A549 (cell line): ENCODE measurements around the gene KRTAP3-2. TPM values are rescaled to one million over a fixed set of nuclear protein-coding genes. Genes with fewer than 3 reads are reported as not detected.

Source experiments
- ATAC-seq, 2 experiments: fragments of 200-7000 bp in 1 of 2; fragments of >200 bp in 1 of 2; cut with Nextera tagmentation in 1 of 2; cut with Tn5 transposase in 1 of 2; 3 replicates each; pipeline versions ENCODE4 v1.8.0 to v1.9.1; 2018 to 2020; ENCODE audit warnings: mild to moderate bottlenecking in 1 of 2, moderate library complexity in 1 of 2
- CTCF ChIA-PET: fragments of 300-600 bp; sonication (Branson Sonifier 250); formaldehyde crosslinking; extraction: SDS; loops from one replicate; lab custom pipeline; 2021; ENCODE audit warnings: antibody characterized with exemption, inconsistent platforms; lab: Yijun Ruan, JAX
- POLR2A ChIA-PET: fragments of 350-600 bp; formaldehyde crosslinking; extraction: SDS; loops from one replicate; lab custom pipeline; 2021; ENCODE audit warnings: antibody characterized with exemption, inconsistent platforms; lab: Yijun Ruan, JAX
- DNase-seq, 2 experiments: peaks; one replicate each; pipeline versions ENCODE4 v3.0.0 to v3.0.0-alpha.2; 2011 to 2016; ENCODE audit warnings: low read depth in 1 of 2, low spot score in 1 of 2
- FAIRE-seq: peaks from 2 replicates; lab custom pipeline; 2011; peaks lifted over from hg19 to GRCh38; lab: Jason Lieb, UNC
- H3K27ac ChIP-seq, 2 experiments: fragments of >200 bp; sonication (Bioruptor Twin); formaldehyde crosslinking; 3 replicates each; pipeline ENCODE4 v1.5.1; 2016 to 2017
- H3K4me1 ChIP-seq: fragments of >200 bp; sonication (Bioruptor Twin); formaldehyde crosslinking; 3 replicates; pipeline ENCODE4 v1.6.1; 2016
- H3K4me2 ChIP-seq: fragments of >200 bp; sonication (Bioruptor Twin); formaldehyde crosslinking; 3 replicates; pipeline ENCODE4 v1.6.1; 2016
- H3K4me3 ChIP-seq: fragments of >200 bp; sonication (Bioruptor Twin); formaldehyde crosslinking; 3 replicates; pipeline ENCODE4 v1.5.1; 2016
- H3K9me3 ChIP-seq: fragments of >200 bp; sonication (Bioruptor Twin); formaldehyde crosslinking; 3 replicates; pipeline ENCODE4 v1.6.1; 2016
- CEBPB ChIP-seq, 2 experiments: fragments of >200 bp in 1 of 2; sonication (Bioruptor Twin) in 1 of 2; formaldehyde crosslinking in 1 of 2; IDR thresholded peaks; 2 replicates each; pipeline ENCODE4 v1.6.1; 2012 to 2016
- CHD2 ChIP-seq: fragments of 150-350 bp; IDR thresholded peaks from 2 replicates; pipeline ENCODE4 v1.6.1; 2014; ENCODE audit warnings: low read length; ENCODE audit not compliant: partially characterized antibody
- EP300 ChIP-seq, 2 experiments: fragments of >200 bp; sonication (Bioruptor Twin); formaldehyde crosslinking; IDR thresholded peaks; 2 replicates in 1 of 2; 3 replicates in 1 of 2; pipeline ENCODE4 v1.6.1; 2016 to 2017
- FOSB ChIP-seq: fragments of 250-450 bp; sonication (Bioruptor Pico); IDR thresholded peaks from 2 replicates; pipeline ENCODE4 v1.5.0; 2020; ENCODE audit warnings: mild to moderate bottlenecking, moderate library complexity
- FOSL2 ChIP-seq, 2 experiments: fragments of 450-650 bp in 1 of 2; fragments of >200 bp in 1 of 2; sonication (Bioruptor Twin) in 1 of 2; formaldehyde crosslinking; IDR thresholded peaks; 2 replicates each; pipeline versions ENCODE4 v1.5.0 to v1.6.1; 2016 to 2020; ENCODE audit warnings: mild to moderate bottlenecking in 1 of 2, moderate library complexity in 1 of 2
- GATA3 ChIP-seq: IDR thresholded peaks from 2 replicates; pipeline ENCODE4 v1.6.1; 2012; ENCODE audit warnings: borderline replicate concordance
- HEYL ChIP-seq: fragments of 250-450 bp; sonication (Bioruptor Pico); IDR thresholded peaks from 2 replicates; pipeline ENCODE4 v1.8.0; 2021; ENCODE audit warnings: mild to moderate bottlenecking, moderate library complexity
- HOXA7 ChIP-seq: fragments of 250-450 bp; sonication (Bioruptor Pico); IDR thresholded peaks from 2 replicates; pipeline ENCODE4 v1.5.0; 2020; ENCODE audit warnings: mild to moderate bottlenecking, moderate library complexity
- HOXB5 ChIP-seq: fragments of 250-450 bp; sonication (Bioruptor Pico); IDR thresholded peaks from 2 replicates; pipeline ENCODE4 v1.5.0; 2020; ENCODE audit warnings: mild to moderate bottlenecking, moderate library complexity
- JUNB ChIP-seq: fragments of >200 bp; sonication (Bioruptor Twin); formaldehyde crosslinking; IDR thresholded peaks from 2 replicates; pipeline ENCODE4 v1.6.1; 2016
- NFE2L2 ChIP-seq: fragments of 150-350 bp; conservative IDR thresholded peaks from 2 replicates; pipeline ENCODE4 v1.6.1; 2014; ENCODE audit warnings: low read length
- PHF8 ChIP-seq: fragments of 200-600 bp; sonication (generic); IDR thresholded peaks from 2 replicates; pipeline ENCODE4 v1.6.1; 2016; ENCODE audit warnings: low read depth, mild to moderate bottlenecking, antibody characterized with exemption, moderate library complexity, borderline replicate concordance
- POLR2A ChIP-seq: IDR thresholded peaks from 2 replicates; pipeline ENCODE4 v1.6.1; 2012; ENCODE audit warnings: mild to moderate bottlenecking, low read length
- POLR2AphosphoS2 ChIP-seq: conservative IDR thresholded peaks from 2 replicates; pipeline ENCODE4 v1.6.1; 2012; ENCODE audit warnings: low read length, improper control_type of control experiment, inconsistent platforms
- RNF2 ChIP-seq: fragments of 200-600 bp; sonication (generic); IDR thresholded peaks from 2 replicates; pipeline ENCODE4 v1.6.1; 2016; ENCODE audit warnings: low read depth, mild to moderate bottlenecking, antibody characterized with exemption, moderate library complexity, borderline replicate concordance
- SREBF2 ChIP-seq: fragments of 450-650 bp; IDR thresholded peaks from 2 replicates; pipeline ENCODE4 v1.6.1; 2014; ENCODE audit warnings: mild to moderate bottlenecking, moderate library complexity
- TP53 ChIP-seq: fragments of 250-450 bp; sonication (Bioruptor Pico); IDR thresholded peaks from 2 replicates; pipeline ENCODE4 v1.5.0; 2021; ENCODE audit warnings: mild to moderate bottlenecking, moderate library complexity
- ZNF302 ChIP-seq: fragments of 250-450 bp; sonication (Bioruptor Pico); IDR thresholded peaks from 2 replicates; pipeline ENCODE4 v1.9.0; 2021; ENCODE audit warnings: inconsistent platforms, mild to moderate bottlenecking, moderate library complexity
- ZSCAN20 ChIP-seq: fragments of 250-450 bp; sonication (Bioruptor Pico); IDR thresholded peaks from 2 replicates; pipeline ENCODE4 v1.8.0; 2022; ENCODE audit warnings: mild to moderate bottlenecking, moderate library complexity
- WGBS: methylation state at CpG from one replicate; pipeline ENCODE4 v1.1.6; 2017; ENCODE audit errors: missing lambda C conversion rate; 5-methylcytosine and 5-hydroxymethylcytosine counted together
- polyA plus RNA-seq, 4 experiments: library from polyadenylated mRNA; depleted of rRNA in 3 of 4; stranded (reverse); fragments of >200 nt; fragmentation: RNase III in 1 of 4; extraction: RNeasy Plus Mini Kit Qiagen cat#74134 plus additional on column Dnase treatment in 1 of 4; gene quantifications; 2 replicates in 3 of 4; 3 replicates in 1 of 4; pipeline ENCODE4 v1.2.3, GENCODE V29; 2011 to 2017
- TF ChIP-seq, protein P1 (sequence below): fragments of >200 bp; sonication (Bioruptor Twin); formaldehyde crosslinking; IDR thresholded peaks from 3 replicates; pipeline ENCODE4 v1.6.1; 2016
- TF ChIP-seq, protein P2 (sequence below): IDR thresholded peaks from 2 replicates; pipeline ENCODE4 v1.6.1; 2012
- TF ChIP-seq, protein P3 (sequence below): fragments of 450-650 bp; IDR thresholded peaks from 2 replicates; pipeline ENCODE4 v1.6.1; 2014; ENCODE audit warnings: antibody characterized with exemption
- TF ChIP-seq, protein P4 (sequence below): IDR thresholded peaks from 2 replicates; pipeline ENCODE4 v1.6.1; 2012
- TF ChIP-seq, protein P5 (sequence below): fragments of 250-450 bp; sonication (Bioruptor Pico); IDR thresholded peaks from 2 replicates; pipeline ENCODE4 v1.5.0; 2021; ENCODE audit warnings: mild to moderate bottlenecking, moderate library complexity, borderline replicate concordance
- TF ChIP-seq, protein P6 (sequence below): fragments of 200-600 bp; sonication (generic); IDR thresholded peaks from 2 replicates; pipeline ENCODE4 v1.6.1; 2016; ENCODE audit warnings: antibody characterized with exemption, mild to moderate bottlenecking, moderate library complexity

Gene KRTAP3-2
- polyA plus RNA-seq, 2 of the 4 experiments (the other 2 are of a cell fraction) = not detected

DNA sequence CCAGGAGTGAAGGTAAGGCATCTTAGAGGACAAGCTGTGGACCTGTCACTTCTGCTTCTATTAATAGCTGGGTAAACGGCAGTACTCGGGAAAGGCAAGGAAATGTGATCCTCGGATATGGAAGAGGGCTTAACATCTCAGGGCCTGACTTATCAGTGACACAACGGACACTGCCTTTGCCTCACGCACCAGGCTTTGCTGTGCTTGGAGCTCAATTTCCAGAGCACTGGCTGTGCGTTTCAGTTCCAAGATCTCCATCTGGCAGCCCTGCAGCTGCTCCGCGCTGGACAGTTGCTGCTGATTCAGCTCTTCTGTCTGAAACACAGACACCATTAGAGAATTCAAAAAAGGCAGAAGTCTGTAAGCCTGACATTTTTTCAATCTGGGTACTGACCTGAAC is 19.1 kb downstream of the KRTAP3-2 start:
- TF ChIP-seq FOSL2 (IDR thresholded peaks at IDR 0.05) (no peak), FOSL2 (CRISPR knock-in tag; IDR thresholded peaks at IDR 0.05) (no peak), CHD2 (no peak), FOSB (no peak), HOXB5 (CRISPR knock-in tag) (no peak), SREBF2 (no peak), POLR2AphosphoS2 (no peak)
- TF ChIP-seq, protein P1, sequence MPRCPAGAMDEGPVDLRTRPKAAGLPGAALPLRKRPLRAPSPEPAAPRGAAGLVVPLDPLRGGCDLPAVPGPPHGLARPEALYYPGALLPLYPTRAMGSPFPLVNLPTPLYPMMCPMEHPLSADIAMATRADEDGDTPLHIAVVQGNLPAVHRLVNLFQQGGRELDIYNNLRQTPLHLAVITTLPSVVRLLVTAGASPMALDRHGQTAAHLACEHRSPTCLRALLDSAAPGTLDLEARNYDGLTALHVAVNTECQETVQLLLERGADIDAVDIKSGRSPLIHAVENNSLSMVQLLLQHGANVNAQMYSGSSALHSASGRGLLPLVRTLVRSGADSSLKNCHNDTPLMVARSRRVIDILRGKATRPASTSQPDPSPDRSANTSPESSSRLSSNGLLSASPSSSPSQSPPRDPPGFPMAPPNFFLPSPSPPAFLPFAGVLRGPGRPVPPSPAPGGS = no peak
- TF ChIP-seq, protein P2, sequence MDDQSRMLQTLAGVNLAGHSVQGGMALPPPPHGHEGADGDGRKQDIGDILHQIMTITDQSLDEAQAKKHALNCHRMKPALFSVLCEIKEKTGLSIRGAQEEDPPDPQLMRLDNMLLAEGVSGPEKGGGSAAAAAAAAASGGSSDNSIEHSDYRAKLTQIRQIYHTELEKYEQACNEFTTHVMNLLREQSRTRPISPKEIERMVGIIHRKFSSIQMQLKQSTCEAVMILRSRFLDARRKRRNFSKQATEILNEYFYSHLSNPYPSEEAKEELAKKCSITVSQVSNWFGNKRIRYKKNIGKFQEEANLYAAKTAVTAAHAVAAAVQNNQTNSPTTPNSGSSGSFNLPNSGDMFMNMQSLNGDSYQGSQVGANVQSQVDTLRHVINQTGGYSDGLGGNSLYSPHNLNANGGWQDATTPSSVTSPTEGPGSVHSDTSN = no peak
- POLR2A ChIA-PET = no interaction called here
- H3K4me3 ChIP-seq = no peak overlapping the region
- H3K27ac ChIP-seq = no peak overlapping the region
- DNase-seq (no peak), FAIRE-seq (no peak), ATAC-seq (no peak; a peak in 1 of 6 replicates)
- H3K4me1 ChIP-seq = no peaks in the 10 kb centered on the region
- H3K4me2 ChIP-seq = no peak overlapping the region
- WGBS = 69% methylated on average over 8 of the region's 8 CpGs
- no peaks in the 10 kb centered on the region for H3K9me3 ChIP-seq
- CTCF ChIA-PET = interaction anchor here (0.7 to 2.1 kb wide), 5 partner anchors 9 to 682 kb away, joined by 3 to 6 read pairs (median 3); no protein-coding TSS in a partner anchor

DNA sequence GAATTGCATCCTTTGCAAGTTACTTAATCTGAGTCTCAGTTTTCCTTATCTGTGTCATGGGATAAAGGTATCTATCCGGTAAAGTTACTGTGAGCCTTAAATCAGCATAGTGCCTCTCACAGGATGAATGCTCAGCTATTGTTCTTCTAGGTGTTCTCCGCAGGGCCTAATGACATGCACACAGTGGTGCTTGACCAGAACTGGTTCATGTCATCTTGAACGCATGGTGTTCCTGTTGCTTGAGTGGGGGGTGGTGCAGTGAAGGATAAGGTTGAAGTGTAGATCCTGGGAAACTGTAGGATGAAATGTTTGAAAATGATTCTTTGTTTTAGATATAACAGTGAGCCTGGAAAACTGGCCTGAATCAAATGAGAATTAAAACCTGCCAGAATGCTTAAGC is 19.6 kb downstream of the KRTAP3-2 start:
- POLR2A ChIA-PET = no interaction called here
- ATAC-seq = no peak
- WGBS = 84% methylated on average over 3 of the region's 3 CpGs

More for the DNA sequence above, 19.6 kb downstream of the KRTAP3-2 start:
- TF ChIP-seq POLR2AphosphoS2 = no peak
- no peak for TF ChIP-seq SREBF2
- TF ChIP-seq JUNB = no peak
- no peak for TF ChIP-seq PHF8
- TF ChIP-seq HEYL (CRISPR knock-in tag) = no peak
- no peak for TF ChIP-seq NFE2L2
- TF ChIP-seq, protein P3, sequence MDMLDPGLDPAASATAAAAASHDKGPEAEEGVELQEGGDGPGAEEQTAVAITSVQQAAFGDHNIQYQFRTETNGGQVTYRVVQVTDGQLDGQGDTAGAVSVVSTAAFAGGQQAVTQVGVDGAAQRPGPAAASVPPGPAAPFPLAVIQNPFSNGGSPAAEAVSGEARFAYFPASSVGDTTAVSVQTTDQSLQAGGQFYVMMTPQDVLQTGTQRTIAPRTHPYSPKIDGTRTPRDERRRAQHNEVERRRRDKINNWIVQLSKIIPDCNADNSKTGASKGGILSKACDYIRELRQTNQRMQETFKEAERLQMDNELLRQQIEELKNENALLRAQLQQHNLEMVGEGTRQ = no peak
- no peak for TF ChIP-seq CEBPB (IDR thresholded peaks at IDR 0.05)
- no peak for TF ChIP-seq EP300 (IDR thresholded peaks at IDR 0.05)
- TF ChIP-seq ZSCAN20 (CRISPR knock-in tag) = no peak
- TF ChIP-seq ZNF302 = no peak
- TF ChIP-seq HOXA7 (CRISPR knock-in tag) = no peak
- TF ChIP-seq, protein P4, sequence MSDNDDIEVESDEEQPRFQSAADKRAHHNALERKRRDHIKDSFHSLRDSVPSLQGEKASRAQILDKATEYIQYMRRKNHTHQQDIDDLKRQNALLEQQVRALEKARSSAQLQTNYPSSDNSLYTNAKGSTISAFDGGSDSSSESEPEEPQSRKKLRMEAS = no peak
- no peak for TF ChIP-seq RNF2
- no peak for TF ChIP-seq POLR2A
- no peak for TF ChIP-seq GATA3
- no peak for TF ChIP-seq CHD2
- no peak for TF ChIP-seq TP53 (CRISPR knock-in tag)
- TF ChIP-seq, protein P5, sequence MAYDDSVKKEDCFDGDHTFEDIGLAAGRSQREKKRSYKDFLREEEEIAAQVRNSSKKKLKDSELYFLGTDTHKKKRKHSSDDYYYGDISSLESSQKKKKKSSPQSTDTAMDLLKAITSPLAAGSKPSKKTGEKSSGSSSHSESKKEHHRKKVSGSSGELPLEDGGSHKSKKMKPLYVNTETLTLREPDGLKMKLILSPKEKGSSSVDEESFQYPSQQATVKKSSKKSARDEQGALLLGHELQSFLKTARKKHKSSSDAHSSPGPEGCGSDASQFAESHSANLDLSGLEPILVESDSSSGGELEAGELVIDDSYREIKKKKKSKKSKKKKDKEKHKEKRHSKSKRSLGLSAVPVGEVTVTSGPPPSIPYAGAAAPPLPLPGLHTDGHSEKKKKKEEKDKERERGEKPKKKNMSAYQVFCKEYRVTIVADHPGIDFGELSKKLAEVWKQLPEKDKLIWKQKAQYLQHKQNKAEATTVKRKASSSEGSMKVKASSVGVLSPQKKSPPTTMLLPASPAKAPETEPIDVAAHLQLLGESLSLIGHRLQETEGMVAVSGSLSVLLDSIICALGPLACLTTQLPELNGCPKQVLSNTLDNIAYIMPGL (CRISPR knock-in tag) = no peak
- TF ChIP-seq, protein P6, sequence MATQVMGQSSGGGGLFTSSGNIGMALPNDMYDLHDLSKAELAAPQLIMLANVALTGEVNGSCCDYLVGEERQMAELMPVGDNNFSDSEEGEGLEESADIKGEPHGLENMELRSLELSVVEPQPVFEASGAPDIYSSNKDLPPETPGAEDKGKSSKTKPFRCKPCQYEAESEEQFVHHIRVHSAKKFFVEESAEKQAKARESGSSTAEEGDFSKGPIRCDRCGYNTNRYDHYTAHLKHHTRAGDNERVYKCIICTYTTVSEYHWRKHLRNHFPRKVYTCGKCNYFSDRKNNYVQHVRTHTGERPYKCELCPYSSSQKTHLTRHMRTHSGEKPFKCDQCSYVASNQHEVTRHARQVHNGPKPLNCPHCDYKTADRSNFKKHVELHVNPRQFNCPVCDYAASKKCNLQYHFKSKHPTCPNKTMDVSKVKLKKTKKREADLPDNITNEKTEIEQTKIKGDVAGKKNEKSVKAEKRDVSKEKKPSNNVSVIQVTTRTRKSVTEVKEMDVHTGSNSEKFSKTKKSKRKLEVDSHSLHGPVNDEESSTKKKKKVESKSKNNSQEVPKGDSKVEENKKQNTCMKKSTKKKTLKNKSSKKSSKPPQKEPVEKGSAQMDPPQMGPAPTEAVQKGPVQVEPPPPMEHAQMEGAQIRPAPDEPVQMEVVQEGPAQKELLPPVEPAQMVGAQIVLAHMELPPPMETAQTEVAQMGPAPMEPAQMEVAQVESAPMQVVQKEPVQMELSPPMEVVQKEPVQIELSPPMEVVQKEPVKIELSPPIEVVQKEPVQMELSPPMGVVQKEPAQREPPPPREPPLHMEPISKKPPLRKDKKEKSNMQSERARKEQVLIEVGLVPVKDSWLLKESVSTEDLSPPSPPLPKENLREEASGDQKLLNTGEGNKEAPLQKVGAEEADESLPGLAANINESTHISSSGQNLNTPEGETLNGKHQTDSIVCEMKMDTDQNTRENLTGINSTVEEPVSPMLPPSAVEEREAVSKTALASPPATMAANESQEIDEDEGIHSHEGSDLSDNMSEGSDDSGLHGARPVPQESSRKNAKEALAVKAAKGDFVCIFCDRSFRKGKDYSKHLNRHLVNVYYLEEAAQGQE = no peak
- Histone ChIP-seq H3K27ac (no peak overlapping the region), H3K9me3 (no peaks in the 10 kb centered on the region), H3K4me3 (no peak overlapping the region), H3K4me2 (no peak overlapping the region), H3K4me1 (no peaks in the 10 kb centered on the region)
- FAIRE-seq (no peak), DNase-seq (no peak)
- CTCF ChIA-PET = interaction anchor here (0.8 to 2.1 kb wide), 6 partner anchors 17 to 683 kb away, joined by 3 to 6 read pairs (median 3); no protein-coding TSS in a partner anchor
